NCI-H774 (cell line): ENCODE data around the gene MEF2B.
"Not testable (repeated sequence)": the region's sequence is repeated elsewhere in the genome, so short reads cannot be mapped to it uniquely, and the experiment has no call there.

ENCODE experiments used
- DNase-seq: peaks from one replicate; lab custom pipeline; 2025; lab: John Stamatoyannopoulos, UW

The MEF2B gene

DNA sequence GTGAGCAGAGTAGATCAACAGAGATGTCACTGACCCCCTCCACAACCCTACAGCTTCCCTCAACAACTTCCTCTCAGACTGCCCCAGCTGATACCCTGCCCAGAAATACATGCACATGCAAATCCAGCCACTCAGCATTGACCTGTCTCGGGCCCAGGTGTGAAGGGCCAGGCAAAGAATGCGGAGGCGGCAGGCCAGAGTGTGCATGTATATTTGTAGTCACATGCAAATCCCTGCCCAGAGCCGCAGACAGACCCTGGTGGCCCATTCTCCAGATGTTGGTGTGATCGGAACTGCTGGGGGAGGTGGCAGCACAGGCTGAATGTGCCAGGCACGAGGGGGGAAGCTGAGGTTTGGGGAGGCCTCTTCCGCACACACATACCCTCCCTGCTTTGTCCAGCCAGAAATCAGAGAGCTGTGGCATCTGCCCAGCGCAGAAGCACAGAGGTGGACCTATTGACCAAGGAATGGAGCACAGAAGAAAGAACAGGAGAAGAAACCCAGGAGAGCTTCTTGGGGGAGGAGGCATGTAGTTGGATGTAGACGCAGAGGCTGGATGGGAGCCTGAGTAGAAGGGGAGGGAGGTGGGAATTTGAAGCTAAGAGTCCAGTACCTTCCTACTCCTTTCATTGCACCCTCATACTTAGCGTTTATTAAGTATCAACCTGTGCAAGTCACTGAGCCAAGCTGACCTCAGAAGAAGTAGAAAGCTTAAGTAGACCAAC is 14.4 kb downstream of the MEF2B start:
- DNase-seq: no peak

DNA sequence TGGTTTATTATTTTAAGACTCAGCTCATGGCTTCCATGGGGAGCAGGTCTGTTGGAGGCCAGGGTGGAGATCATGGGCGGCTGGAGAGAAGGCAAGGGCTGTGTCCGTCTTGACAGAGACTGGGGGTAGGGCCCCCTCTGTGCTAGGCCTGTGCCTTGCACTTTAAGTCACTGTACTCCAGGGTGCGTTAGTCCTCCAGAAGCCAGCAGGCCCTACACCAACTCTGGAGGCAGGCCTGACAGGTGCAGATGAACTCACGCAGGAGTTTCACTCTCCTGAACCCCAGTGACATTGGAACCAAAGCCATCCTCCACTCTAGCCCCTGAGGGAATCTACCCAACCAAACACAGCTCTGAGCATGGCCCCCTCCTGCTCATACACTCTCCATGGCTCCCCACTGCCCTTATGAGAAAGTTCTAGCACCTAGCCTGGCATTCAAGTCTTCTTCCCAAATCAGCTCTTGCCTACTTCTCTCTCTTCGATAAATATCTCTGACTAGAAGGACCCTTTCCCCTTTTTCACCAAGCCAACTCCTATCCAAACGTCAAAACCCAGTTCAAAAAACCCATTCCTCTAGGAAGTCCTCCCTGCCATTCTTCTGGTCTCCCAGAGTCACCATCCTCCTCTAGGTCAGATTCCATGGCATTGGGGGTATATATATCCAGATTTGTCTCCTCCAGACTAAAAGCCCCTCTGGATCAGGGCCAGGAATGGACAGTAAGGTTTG is 15.1 kb downstream of the MEF2B start:
- DNase-seq: no peak

DNA sequence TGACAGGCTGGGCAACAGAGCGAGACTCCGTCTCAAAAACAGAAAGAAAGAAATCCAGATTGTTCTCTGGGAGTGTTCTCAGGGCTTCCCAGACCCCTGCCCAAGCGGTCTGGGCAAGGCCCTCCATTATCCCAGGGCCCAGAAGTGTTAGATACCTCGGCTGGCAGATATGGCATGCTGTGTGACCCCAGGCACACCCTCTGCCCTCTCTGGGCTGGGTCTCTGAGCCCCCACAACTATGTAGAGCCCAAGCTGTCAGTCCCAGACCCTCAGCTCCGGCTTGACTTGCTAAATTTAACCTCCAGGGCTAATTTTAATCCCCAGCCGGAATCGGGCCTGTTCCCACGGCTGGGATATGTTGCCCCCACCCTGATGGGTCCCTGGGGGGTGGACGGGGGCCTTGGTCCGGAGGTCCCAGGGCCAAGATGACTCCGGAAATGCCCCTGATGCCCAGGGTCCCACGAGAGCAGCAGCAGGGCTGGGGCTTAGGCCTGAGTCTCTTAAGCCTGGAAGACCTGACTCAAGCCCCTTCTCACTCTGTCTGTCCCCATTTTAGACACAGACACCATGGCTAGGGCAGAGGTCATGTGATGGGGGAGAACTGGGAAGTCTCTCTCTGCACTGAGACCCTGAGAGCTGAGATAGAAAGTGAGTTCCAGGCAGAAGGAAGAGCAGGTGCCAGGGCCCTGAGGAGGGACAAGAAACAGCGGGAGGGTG is 17.2 kb downstream of the MEF2B start:
- no peak for DNase-seq

DNA sequence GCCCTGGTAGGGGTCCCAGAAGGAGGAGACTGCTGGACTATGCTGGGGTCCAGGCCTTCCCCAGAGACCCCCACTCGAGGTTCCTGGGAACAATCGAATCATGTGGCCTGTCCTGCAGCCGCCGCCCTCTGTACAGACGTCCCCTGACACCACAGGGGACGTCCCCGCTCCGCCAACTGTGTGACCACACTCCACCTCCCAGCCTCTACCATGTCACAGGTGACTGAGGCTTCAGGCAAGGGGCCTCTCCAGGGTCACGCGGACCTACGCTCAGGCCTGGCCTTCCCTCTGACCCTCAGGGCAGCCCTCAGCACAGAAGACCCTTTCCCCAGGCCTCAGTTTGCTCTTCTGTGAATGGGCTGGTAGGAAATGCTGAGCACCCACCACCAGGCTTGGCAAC is 18.6 kb downstream of the MEF2B start:
- no peak for DNase-seq

DNA sequence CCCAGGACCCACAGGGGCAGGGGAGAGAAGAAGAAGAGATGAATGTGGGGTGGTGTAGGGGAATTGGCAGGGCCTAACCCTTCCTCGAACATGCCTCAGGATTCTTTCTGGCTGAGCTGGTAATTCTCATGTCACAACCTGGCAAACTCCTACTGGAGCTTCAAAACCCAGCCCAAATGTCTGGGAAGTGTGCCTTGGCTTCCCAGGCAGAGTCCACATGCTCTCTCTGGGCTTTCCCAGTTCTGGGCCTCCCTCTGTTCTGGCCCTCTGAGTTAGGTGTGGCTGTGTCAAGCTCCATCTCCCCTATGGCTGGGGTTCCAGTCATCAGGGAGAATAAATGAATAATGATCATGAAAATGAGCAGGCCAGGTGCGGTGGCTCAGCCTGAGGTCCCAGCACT is 20.6 kb downstream of the MEF2B start:
- no peak for DNase-seq

DNA sequence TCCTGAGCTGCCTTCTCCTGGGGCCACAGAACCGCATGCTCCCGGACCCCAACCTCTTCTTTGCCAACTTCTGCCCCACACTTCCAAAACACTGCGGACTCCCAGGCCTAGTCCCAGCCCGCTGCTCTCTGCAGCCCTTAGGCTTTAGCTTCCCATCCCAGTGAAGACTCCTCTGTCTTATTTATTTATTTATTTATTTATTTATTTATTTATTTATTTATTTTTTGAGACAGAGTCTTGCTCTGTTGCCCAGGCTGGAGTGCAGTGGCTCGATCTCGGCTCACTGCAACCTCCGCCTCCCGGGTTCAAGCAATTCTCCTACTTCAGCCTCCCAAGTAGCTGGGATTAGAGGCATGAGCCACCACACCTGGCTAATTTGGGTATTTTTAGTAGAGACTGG is 21.6 kb downstream of the MEF2B start:
- DNase-seq: not testable (repeated sequence)

DNA sequence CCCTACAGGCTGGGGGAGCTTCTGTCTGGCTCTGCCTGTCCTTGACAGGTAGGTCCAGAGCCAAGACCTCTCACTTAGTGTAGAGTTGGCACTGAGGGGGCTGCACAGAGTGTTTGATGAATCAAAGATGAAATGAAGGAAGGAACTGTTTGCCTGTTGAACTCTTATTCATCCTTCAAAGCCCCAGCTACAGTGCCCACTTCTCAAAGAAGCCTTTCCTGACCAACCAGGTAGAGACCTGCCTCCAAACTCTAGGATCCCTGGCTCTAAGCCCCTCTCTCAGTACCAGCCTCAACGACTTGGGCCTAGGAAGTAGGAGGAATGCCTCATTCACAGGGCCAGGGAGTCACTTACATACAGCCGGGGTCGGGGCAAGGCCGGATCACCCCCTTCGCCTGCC is 22.7 kb downstream of the MEF2B start:
- no peak for DNase-seq

DNA sequence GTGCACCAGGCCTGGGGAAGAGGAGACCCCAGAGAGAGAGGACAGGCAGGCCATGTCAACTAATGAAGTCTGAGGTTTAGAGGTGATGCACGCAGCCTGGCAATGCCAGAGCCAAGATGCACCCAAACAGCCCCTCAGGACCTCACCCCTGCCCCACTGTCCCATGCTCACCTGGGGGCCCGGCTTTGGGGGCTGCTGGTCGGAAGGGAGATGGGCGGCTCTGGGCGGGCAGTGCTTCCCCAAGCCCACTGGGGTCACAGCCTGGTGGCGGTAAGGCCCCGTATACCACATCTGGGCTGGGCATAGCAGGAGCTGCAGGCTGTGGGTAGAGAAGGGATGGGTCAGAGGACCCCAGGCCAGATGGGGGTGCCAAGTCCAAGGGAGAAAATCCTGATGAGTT is 23.2 kb downstream of the MEF2B start:
- no peak for DNase-seq

DNA sequence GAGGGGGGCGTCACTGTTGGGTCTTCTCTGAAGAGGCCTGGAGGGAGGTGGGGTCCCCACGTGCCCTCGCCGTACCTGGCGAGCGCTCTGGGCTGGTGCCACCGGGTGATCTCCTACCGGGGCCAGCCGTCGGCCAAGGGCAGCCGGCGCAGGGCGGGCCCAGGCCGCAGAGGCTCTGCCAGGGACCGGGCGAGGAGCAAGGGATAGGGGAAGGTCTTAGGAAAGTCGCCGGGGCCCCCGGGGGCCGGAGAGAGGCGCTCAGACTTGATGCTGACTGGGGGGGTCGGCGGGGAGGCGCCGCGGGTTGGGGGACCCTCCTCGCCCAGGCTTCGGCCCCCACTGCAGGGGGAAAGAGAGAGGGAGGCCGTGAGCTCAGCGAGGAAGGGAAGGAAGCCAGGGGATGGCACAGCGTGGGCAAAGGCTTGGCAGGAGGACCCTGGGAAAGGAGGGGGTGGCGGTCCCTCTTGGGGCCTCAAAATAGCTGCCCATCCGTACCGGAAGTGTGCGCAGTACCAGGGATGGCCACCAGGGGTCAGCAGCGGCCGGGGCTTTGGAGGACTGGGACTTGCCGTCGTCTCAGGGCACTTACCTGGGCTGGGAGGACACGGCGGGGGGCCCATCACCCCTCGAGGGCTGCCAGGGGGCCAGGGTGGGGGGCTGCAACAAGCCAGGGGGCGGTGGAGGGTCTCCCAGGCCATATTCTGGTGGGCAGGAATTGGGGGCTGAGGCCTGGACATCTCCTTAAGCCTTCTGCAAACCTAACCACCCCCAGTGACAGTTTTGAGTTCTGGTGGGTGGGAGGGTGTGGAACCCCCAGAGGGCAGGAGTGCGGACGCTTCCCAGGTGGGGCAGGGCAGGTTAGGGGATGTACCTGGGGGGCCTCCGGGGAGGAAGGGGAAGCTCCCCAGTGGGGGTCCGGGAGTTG is 24.1 kb downstream of the MEF2B start:
- DNase-seq: peak; percentile 2

DNA sequence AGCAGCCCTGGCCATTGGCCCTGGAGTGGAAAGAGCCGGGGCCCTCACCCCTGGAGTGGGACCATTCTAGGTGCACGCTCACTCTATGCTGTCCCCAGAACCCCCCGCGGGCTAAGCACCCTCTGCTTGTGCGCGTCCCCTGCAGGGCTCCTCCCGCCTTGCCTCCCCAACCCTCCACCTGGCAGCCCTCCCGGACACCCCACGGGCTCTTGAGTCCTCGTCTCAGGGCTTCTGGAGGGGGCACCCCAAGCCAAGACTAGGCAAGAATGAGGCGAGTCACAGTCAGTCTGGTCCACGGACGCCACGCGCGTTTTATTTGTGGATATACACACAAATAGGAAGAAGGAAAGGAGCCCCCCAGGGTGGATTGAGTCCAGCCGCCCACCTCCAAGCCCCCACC is 24.8 kb downstream of the MEF2B start:
- no peak for DNase-seq

DNA sequence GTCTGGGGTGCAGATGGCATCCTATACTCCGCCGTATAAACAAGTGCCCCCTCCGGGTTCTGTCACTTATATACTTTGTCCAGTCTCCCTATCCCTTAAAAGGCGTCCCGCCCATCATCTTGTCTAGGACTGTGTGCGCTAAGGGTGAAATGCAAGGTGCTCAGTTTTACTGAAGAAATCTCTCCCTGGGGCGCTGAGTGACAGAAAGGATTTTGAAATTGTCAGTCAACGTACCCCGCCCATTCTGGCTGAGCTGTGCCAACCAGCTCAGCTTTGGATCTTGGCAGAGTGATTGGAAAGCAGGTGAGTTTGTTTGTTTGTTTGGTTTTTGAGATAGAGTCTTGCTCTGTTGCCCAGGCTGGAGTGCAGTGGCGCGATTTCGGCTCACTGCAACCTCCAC is 27.7 kb downstream of the MEF2B start:
- DNase-seq: no peak

DNA sequence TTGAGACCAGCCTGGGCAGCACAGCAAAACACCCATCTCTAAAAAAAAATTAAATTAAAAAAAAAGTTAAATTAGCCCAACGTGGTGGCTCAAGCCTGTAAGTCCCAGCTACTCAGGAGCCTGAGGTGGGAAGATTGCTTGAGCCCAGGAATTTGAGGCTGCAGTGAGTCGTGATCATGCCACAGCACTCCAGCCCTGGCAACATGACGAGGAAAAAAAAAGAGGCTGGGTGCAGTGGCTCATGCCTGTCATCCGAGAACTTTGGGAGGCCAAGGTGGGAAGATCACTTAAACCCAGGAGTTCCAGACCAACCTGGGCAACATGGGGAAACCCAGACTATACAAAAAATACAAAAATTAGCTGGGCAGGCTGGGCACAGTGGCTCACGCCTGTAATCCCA is 29.6 kb downstream of the MEF2B start:
- DNase-seq: no peak

DNA sequence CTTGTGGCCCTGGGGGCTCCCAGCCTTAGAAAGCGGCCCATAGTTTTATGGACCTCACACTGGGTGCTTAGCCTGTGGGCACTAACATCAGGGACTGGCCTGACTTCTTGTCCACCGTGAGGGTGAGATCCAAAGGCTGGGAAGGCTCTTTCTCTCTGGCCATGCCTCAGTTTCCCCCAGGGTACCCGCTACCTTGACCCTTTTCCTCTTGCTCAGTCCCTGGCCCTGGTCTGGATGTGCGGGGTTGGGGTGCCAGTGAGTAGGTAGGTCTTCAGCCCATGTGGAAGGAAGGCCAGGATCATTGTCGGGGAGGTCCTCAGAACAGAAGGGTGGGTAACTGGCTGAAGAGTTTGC is 30.2 kb downstream of the MEF2B start:
- no peak for DNase-seq

DNA sequence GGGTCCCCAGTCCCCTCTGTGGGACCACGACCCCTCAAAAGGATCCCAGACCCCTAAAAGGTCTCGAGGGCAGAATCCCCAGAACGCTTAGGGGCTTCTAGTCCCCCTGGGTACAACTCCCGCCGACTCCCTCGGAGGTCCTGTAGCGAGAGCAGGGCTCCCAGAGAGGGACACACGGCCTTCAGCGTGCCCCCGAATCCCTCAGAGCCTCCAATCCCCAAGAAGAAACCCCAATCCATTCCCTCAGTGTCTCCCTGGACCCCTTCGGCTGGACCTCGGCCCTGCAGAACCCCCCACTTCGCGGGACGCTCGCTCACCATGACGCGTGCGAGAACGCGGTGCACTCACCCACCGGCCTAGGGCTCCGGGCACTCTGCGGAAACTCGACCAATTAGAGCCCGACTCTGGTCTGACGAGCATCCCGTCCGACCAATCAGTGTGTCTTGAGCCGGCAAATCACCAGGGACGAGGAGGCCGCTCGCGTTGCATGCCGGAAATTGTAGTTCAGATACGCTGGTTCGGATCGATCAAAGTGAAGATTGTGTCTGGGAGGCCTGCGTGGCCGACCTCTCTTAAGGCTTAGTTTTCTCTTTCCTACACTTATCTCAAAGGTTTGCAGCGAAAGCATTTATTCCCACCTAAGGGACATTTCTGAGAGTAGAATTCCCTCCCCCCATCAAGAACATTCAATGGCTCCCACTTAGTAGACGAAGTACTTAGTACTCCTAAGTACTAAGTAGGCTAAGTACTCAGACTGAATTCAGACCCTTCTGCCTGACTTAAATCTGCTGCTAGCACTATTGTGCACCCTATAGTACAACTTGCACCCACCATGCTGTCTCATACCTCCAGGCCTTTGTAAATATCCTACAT is 31.7 kb downstream of the MEF2B start, which contains the start of gene TMEM161A:
Gene TMEM161A, minus strand, starts transcription at position 370 of the 873 bp plus-strand sequence. Its CDS starts 50 bp downstream, at position 320.
- DNase-seq: peak; percentile 95

DNA sequence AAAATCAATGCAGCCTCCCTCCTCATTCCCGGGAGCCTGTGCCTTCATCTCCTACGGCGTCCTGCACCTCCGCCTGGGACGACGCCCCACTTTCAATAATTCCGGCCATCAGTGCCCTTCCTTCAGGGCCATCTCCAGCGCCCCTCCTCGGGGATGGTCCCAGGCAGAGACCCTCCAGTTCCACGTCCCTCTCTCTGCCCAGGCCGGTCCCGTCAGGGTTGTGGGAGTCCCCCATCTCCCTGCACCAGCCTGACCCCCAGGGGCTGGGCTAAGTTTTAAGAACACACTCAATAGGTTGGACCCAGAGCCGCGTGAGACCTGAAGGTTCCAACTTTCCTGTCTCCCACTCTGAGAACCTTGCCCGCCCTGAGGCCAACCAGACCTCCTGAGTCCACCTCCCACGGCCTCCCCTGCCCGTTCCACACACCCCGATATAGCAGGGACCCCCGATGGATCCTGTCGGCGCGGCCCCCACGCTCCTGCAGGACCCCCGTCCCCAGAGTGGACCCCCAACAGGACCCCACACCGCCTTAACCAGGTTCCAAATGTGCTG is 32.4 kb downstream of the MEF2B start:
- no peak for DNase-seq

DNA sequence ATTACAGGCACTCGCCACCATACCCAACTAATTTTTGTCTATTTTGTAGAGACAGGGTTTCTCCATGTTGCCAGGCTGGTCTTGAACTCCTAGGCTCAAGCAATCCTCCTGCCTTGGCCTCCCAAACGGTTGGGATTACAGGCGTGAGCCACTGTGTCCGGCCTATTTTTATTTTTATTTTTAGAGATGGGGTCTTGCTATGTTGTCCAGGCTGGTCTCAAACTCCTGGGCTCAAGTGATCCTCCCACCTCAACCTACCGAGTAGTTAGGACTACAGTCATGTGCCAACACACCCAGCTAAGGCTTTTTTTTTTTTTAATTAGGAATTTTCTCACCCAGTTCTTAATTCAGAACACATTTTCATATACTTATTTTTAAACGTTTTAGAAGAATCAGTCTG is 34.4 kb downstream of the MEF2B start:
- not testable (repeated sequence) for DNase-seq

DNA sequence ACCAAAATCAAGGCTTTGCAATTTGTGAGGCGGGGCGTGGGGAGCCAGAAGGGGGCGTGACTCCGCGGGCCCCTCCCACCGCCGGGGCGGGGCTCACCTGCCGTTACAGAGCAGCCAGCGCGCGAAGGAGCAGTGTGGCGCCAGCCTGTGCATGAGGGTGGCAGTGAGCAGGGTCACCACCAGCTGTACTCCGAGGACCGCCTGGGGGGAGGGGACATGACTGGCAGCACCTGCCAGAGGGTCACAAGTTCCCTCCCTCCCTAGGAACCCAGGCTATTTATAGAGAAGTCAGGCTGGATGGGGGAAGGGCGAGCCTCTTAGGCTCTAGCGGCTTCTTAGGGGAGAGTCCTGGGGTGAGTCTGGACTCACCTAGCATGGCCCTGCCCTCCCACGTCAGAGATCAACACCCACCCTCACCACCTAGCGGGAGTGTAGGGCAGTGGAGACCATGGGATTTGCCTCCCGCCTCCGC is 35.3 kb downstream of the MEF2B start:
- DNase-seq: peak; percentile 77

DNA sequence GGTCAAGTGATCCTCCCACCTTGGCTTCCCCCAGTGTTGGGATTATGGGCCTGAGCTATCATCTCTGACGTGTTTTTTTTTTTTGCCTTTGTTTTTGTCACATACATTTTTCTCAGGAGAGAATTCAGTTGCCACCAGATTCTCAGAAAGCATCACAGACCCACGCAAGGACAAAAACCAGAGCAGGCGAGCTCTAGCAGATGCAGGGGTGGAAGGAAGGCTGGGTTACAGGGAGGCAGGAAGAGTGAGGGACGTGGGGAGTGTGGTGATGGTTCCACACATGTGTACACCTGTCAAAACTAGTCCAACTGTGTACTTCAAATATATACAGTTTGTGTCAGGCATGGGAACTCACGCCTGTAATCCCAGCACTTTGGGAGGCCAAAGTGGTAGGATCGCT is 36.1 kb downstream of the MEF2B start:
- no peak for DNase-seq

DNA sequence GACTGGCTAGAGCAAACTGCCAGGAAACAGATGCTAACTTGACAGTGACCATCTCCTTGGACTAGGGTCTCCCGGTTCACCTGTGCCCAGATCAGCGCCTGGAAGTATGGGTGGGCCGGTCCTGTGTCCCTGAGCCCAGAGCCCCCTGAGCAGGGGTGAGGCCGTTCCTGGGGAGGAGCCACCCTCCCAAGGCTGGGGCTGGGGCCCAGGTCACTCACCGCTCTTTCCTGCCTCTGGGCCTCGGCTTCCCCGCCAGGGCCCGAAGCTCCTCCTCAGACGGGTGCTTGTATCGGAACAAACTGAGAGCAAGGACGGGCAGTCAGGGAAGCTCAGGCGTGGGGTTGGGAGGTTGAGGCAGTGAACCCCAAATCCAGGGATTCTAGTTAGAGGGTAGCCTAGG is 37.2 kb downstream of the MEF2B start:
- no peak for DNase-seq

DNA sequence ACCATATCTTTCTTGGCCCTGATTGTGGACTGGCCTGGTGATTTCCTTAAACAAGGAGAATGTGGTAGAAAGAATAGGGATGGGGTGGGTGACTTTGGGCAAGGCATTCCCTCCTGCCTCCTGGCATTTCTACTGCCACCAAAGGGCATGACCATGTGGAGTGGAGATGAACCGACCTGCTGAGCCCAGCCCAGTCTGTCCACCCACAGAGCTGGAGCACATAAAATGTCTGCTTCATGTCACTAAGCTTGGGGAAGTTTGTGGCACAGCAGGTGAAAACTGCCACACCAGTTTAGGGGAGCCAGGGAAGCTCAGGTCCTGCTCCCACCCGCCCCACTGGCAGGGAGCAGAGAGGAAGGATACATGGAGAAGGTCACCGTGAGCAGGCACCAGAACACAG is 38.1 kb downstream of the MEF2B start:
- DNase-seq: no peak

DNA sequence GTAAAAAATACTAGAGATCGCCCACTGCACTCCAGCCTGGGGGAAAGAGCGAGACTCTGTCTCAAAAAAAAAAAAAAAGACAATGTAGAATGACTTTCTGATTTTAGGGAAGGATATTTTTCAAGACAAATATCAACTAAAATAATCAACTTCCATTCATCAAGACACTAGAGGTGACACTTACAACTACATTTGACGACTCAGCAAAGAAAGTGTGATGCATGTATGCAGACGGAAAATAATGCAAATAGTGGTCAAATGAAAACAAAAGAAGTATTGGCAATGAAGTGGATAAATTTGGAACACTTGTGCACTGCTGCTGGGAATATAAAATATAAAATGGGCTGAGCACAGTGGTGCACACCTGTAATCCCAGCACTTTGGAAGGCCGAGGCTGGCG is 44.0 kb downstream of the MEF2B start:
- DNase-seq: no peak
